SK-N-SH treated with all-trans-retinoic acid at 6 μM for 48 hours (cell line): Measurements from ENCODE around the gene SMAD6.

Experiments
- ATAC-seq: fragments of 200-7000 bp; cut with Tn5 transposase; 3 replicates; pipeline ENCODE4 v1.9.1; 2020; ENCODE audit warnings: mild to moderate bottlenecking, moderate library complexity
- ARNTL ChIP-seq: fragments of 450-650 bp; formaldehyde crosslinking; IDR thresholded peaks from 2 replicates; pipeline ENCODE4 v1.5.0; 2020; ENCODE audit warnings: low read depth, mild to moderate bottlenecking, moderate library complexity, borderline replicate concordance
- CREB5 ChIP-seq: fragments of 250-450 bp; sonication (Bioruptor Pico); IDR thresholded peaks from 2 replicates; pipeline ENCODE4 v1.5.1; 2020; ENCODE audit warnings: low read depth, mild to moderate bottlenecking, moderate library complexity
- CSRNP3 ChIP-seq: fragments of 250-450 bp; sonication (Bioruptor Pico); IDR thresholded peaks from 2 replicates; pipeline ENCODE4 v1.5.1; 2021; ENCODE audit warnings: mild to moderate bottlenecking, moderate library complexity
- ESRRG ChIP-seq: fragments of 250-450 bp; sonication (Bioruptor Pico); IDR thresholded peaks from 2 replicates; pipeline ENCODE4 v1.6.1; 2021; ENCODE audit warnings: mild to moderate bottlenecking
- GLIS3 ChIP-seq: fragments of 250-450 bp; sonication (Bioruptor Pico); IDR thresholded peaks from 2 replicates; pipeline ENCODE4 v1.5.0; 2020; ENCODE audit warnings: mild to moderate bottlenecking, moderate library complexity
- ISL1 ChIP-seq: fragments of 250-450 bp; sonication (Bioruptor Pico); IDR thresholded peaks from 2 replicates; pipeline ENCODE4 v2.1.2; 2022; ENCODE audit warnings: mild to moderate bottlenecking, moderate library complexity
- OSR1 ChIP-seq: fragments of 250-450 bp; sonication (Bioruptor Pico); IDR thresholded peaks from 2 replicates; pipeline ENCODE4 v1.8.0; 2022; ENCODE audit warnings: moderate library complexity, mild to moderate bottlenecking, inconsistent platforms
- PATZ1 ChIP-seq: fragments of 250-450 bp; sonication (Bioruptor Pico); IDR thresholded peaks from 2 replicates; pipeline ENCODE4 v1.8.0; 2020; ENCODE audit warnings: mild to moderate bottlenecking, moderate library complexity, borderline replicate concordance
- POU6F1 ChIP-seq: fragments of 250-450 bp; sonication (Bioruptor Pico); IDR thresholded peaks from 2 replicates; pipeline ENCODE4 v1.8.0; 2021; ENCODE audit warnings: low read depth, mild to moderate bottlenecking, moderate library complexity, borderline replicate concordance
- PPARA ChIP-seq: fragments of 250-450 bp; sonication (Bioruptor Pico); IDR thresholded peaks from 2 replicates; pipeline ENCODE4 v1.5.0; 2020; ENCODE audit warnings: mild to moderate bottlenecking, borderline replicate concordance
- RARB ChIP-seq: fragments of 250-450 bp; sonication (Bioruptor Pico); IDR thresholded peaks from 2 replicates; pipeline ENCODE4 v1.8.0; 2021; ENCODE audit warnings: mild to moderate bottlenecking, moderate library complexity
- SNAI2 ChIP-seq: fragments of 250-450 bp; sonication (Bioruptor Pico); IDR thresholded peaks from 2 replicates; pipeline ENCODE4 v1.5.0; 2020; ENCODE audit warnings: mild to moderate bottlenecking, moderate library complexity
- TCF4 ChIP-seq: fragments of 250-450 bp; sonication (Bioruptor Pico); IDR thresholded peaks from 2 replicates; pipeline ENCODE4 v1.8.0; 2021; ENCODE audit warnings: mild to moderate bottlenecking, moderate library complexity, borderline replicate concordance
- TOX ChIP-seq: fragments of 250-450 bp; sonication (Bioruptor Pico); IDR thresholded peaks from 2 replicates; pipeline ENCODE4 v1.8.0; 2021; ENCODE audit warnings: mild to moderate bottlenecking, moderate library complexity, borderline replicate concordance
- TSHZ2 ChIP-seq: fragments of 250-450 bp; sonication (Bioruptor Pico); IDR thresholded peaks from 2 replicates; pipeline ENCODE4 v1.5.0; 2020; ENCODE audit warnings: mild to moderate bottlenecking, moderate library complexity
- ZFP3 ChIP-seq: fragments of 250-450 bp; sonication (Bioruptor Pico); IDR thresholded peaks from 2 replicates; pipeline ENCODE4 v1.5.0; 2020; ENCODE audit warnings: mild to moderate bottlenecking, moderate library complexity
- ZNF70 ChIP-seq: fragments of 450-650 bp; formaldehyde crosslinking; IDR thresholded peaks from 2 replicates; pipeline ENCODE4 v1.5.0; 2020; ENCODE audit warnings: mild to moderate bottlenecking, moderate library complexity
- ZNF8 ChIP-seq: fragments of 450-650 bp; formaldehyde crosslinking; IDR thresholded peaks from 2 replicates; pipeline ENCODE4 v1.5.0; 2020; ENCODE audit warnings: mild to moderate bottlenecking, moderate library complexity

Gene SMAD6

GRCh38 chr15:66748708-66749035 lies 46.6 kb downstream of the SMAD6 start:
- ATAC-seq: no peak
- no peak for TF ChIP-seq ISL1
- no peak for TF ChIP-seq CSRNP3 (CRISPR knock-in tag)
- TF ChIP-seq TCF4 (CRISPR knock-in tag): no peak
- no peak for TF ChIP-seq POU6F1
- no peak for TF ChIP-seq TOX (CRISPR knock-in tag)
- TF ChIP-seq GLIS3 (CRISPR knock-in tag): no peak
- no peak for TF ChIP-seq ESRRG (CRISPR knock-in tag)
- TF ChIP-seq ARNTL (CRISPR knock-in tag): no peak
- no peak for TF ChIP-seq TSHZ2 (CRISPR knock-in tag)
- TF ChIP-seq PATZ1 (CRISPR knock-in tag): no peak

GRCh38 chr15:66749841-66750575 lies 48.0 kb downstream of the SMAD6 start:
- no peak for ATAC-seq
- TF ChIP-seq ZNF8 (CRISPR knock-in tag) (no peak), SNAI2 (CRISPR knock-in tag) (no peak), PPARA (no peak), TOX (CRISPR knock-in tag) (no peak), OSR1 (CRISPR knock-in tag) (no peak), ARNTL (CRISPR knock-in tag) (no peak), TSHZ2 (CRISPR knock-in tag) (no peak), ZFP3 (CRISPR knock-in tag) (no peak), TCF4 (CRISPR knock-in tag) (no peak), CREB5 (CRISPR knock-in tag) (no peak), ZNF70 (CRISPR knock-in tag) (no peak), RARB (no peak)
